Kidney epithelial cell (primary cell): ENCODE data around the gene PIK3CB. TPM values are rescaled to one million over a fixed set of nuclear protein-coding genes. Genes with fewer than 3 reads are reported as not detected.
"Not testable (repeated sequence)": the region's sequence is repeated elsewhere in the genome, so short reads cannot be mapped to it uniquely, and the experiment has no call there.

Experiments
- DNase-seq: peaks from one replicate; pipeline ENCODE4 v3.0.0-alpha.2; 2010; ENCODE audit warnings: low read depth
- H3K27me3 ChIP-seq: 2 replicates; pipeline ENCODE4 v1.6.0; 2011; ENCODE audit warnings: low read length; ENCODE audit not compliant: control insufficient read depth, insufficient read depth
- H3K36me3 ChIP-seq: 2 replicates; pipeline ENCODE4 v1.5.1; 2011; ENCODE audit warnings: low read length; ENCODE audit not compliant: control insufficient read depth, insufficient read depth
- H3K4me3 ChIP-seq: 2 replicates; pipeline ENCODE4 v1.5.1; 2011; ENCODE audit warnings: low read depth, mild to moderate bottlenecking, control low read depth, low read length
- total RNA-seq: library from RNA; depleted of rRNA; stranded (reverse); fragments of >200 nt; gene quantifications from 2 replicates; pipeline ENCODE4 v1.2.3, GENCODE V29; 2015
- TF ChIP-seq, protein P1 (sequence below): IDR thresholded peaks from 2 replicates; pipeline ENCODE4 v1.5.1; 2011; ENCODE audit warnings: mild to moderate bottlenecking, moderate library complexity, low read length, control low read depth, inconsistent platforms; ENCODE audit not compliant: insufficient read depth, poor library complexity, severe bottlenecking

PIK3CB gene
- total RNA-seq, 1 donor from 2014 or later = 14.5 TPM

DNA sequence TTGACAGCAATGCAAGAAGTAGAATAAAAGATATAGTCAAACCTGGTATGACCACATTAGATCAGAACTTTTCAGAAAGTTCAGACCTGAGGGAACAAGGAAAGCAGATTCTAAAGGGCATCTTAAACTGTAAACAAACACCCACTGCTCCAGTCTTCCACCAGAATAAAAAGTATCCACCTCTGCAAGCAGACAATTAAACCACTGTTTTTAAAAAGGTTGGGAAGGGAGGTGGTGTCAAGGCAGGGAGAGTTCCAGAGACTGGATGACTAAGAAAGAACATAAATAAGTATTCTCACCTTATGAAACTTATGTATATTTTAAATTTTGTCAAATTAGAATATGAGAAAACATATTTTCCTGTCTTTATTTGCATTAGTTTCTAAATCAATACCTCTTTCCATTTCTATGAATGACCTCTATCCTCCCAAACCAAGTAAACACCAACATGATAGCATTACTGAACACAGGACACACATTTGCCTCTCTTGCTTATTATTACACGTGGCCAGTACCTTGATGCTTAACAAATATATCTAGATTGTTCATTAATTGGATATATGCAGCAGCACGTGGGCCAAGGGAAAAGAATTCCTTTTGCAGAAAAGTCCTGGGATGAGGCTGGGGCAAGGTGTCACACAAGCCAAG lies 31.6 kb downstream of the PIK3CB start:
- H3K27me3 ChIP-seq = no peaks in the 10 kb centered on the region
- no peak for DNase-seq
- TF ChIP-seq, protein P1, sequence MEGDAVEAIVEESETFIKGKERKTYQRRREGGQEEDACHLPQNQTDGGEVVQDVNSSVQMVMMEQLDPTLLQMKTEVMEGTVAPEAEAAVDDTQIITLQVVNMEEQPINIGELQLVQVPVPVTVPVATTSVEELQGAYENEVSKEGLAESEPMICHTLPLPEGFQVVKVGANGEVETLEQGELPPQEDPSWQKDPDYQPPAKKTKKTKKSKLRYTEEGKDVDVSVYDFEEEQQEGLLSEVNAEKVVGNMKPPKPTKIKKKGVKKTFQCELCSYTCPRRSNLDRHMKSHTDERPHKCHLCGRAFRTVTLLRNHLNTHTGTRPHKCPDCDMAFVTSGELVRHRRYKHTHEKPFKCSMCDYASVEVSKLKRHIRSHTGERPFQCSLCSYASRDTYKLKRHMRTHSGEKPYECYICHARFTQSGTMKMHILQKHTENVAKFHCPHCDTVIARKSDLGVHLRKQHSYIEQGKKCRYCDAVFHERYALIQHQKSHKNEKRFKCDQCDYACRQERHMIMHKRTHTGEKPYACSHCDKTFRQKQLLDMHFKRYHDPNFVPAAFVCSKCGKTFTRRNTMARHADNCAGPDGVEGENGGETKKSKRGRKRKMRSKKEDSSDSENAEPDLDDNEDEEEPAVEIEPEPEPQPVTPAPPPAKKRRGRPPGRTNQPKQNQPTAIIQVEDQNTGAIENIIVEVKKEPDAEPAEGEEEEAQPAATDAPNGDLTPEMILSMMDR = no peak
- H3K4me3 ChIP-seq = no peak overlapping the region
- H3K36me3 ChIP-seq = no peaks in the 10 kb centered on the region

DNA sequence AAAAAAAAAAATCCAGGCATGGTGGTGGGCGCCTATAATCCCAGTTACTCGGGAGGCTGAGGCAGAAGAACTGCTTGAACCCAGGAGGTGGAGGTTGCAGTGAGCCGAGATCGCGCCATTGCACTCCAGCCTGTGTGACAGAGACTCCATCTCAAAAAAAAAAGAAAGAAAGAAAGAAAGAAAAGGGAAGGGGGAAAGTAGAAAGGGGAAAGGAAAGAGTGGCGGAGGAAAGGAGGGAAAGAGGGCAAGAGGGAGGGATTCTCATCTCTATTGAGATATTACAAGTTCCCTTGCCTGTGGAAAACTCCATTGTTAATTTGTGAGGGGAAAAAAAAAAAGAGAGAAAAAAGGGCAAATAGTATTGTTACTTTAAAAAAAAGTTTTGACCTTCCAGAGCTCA lies 32.5 kb downstream of the PIK3CB start:
- H3K4me3 ChIP-seq, H3K27me3 ChIP-seq, H3K36me3 ChIP-seq, DNase-seq: not testable (repeated sequence)

DNA sequence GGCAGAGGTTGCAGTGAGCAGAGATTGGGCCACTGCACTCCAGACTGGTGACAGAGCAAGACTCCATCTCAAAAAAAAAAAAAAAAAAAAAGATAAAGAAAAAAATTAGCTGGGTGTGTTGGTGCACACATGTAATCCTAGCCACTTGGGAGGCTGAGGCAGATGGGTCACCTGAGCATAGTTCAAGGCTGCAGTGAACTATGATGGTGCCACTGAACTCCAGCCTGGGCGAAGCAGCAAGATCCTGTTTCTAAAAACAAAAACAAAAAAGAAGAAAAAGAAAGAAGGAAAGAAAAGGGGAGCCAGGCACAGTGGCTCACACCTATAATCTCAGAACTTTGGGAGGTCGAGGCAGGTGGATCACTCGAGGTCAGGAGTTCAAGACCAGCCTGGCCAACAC lies 32.9 kb downstream of the PIK3CB start:
- H3K4me3 ChIP-seq = no peak overlapping the region
- no peaks in the 10 kb centered on the region for H3K36me3 ChIP-seq
- no peaks in the 10 kb centered on the region for H3K27me3 ChIP-seq
- TF ChIP-seq, protein P1 = no peak
- DNase-seq = no peak

DNA sequence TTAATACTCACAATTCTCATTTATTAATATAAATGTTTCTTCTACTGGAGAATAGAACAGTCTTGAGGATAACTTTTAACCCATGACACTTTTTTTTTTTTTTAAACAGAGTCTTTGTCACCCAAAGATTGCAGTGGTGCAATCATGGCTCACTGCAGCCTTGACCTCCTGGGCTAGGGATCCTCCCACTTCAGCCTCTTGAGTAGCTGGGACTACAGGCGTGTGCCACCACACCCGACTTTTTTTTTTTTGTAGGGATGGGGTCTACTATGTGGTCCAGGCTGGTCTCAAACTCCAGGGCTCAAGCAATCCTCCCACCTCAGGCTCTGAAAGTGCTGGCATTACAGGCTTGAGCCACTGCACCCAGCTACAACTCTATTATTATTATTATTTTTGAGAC lies 34.5 kb downstream of the PIK3CB start:
- no peak overlapping the region for H3K4me3 ChIP-seq
- TF ChIP-seq, protein P1 = no peak
- DNase-seq = no peak
- H3K36me3 ChIP-seq = no peaks in the 10 kb centered on the region
- no peaks in the 10 kb centered on the region for H3K27me3 ChIP-seq

DNA sequence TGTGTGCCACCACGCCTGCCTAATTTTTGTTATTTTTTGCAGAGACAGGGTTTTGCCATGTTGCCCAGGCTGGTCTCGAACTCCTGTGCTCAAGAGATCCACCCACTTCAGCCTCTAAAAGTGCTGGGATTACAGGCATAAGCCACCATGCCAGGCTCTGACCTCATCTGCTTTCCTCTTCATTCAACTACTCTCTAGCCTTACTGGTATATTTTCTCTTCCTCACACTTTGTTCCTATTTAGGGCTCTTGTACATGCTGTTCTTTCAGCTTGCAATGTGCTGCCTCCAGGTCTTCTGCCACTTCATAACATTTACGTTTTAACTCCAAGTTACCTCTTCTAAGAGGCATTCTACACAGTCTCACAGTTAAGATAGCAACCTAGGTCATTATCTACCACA lies 34.9 kb downstream of the PIK3CB start:
- TF ChIP-seq, protein P1 = no peak
- no peaks in the 10 kb centered on the region for H3K36me3 ChIP-seq
- H3K27me3 ChIP-seq = no peaks in the 10 kb centered on the region
- DNase-seq = no peak
- no peak overlapping the region for H3K4me3 ChIP-seq

DNA sequence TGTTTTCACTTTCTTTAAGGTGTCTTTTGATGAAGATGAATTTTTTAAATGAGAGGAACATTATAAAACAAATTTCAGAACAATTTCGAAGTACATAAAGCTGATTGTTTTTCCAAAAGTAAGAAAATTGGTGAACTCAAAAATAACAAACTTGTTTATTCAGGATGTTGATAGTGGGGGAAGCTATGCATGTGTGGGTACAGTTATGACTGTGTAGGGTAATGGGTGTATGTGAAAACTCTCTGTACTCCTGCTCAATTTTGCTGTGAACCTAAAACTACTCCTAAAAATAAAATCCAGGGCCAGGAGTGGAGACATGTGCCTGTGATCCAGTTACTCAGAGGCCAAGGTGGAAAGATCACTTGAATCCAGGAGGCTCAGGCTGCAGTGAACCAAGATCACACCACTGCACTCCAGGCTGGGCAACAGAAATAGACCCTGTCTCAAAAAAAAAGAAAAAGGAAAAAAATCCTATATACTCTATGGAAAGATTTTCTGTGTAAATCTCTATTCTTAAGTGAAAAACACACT lies 37.2 kb downstream of the PIK3CB start:
- DNase-seq = no peak
- TF ChIP-seq, protein P1 = no peak
- no peaks in the 10 kb centered on the region for H3K36me3 ChIP-seq
- no peaks in the 10 kb centered on the region for H3K27me3 ChIP-seq
- no peak overlapping the region for H3K4me3 ChIP-seq
